Measurements from ENCODE around the gene SMAD3.

DNA sequence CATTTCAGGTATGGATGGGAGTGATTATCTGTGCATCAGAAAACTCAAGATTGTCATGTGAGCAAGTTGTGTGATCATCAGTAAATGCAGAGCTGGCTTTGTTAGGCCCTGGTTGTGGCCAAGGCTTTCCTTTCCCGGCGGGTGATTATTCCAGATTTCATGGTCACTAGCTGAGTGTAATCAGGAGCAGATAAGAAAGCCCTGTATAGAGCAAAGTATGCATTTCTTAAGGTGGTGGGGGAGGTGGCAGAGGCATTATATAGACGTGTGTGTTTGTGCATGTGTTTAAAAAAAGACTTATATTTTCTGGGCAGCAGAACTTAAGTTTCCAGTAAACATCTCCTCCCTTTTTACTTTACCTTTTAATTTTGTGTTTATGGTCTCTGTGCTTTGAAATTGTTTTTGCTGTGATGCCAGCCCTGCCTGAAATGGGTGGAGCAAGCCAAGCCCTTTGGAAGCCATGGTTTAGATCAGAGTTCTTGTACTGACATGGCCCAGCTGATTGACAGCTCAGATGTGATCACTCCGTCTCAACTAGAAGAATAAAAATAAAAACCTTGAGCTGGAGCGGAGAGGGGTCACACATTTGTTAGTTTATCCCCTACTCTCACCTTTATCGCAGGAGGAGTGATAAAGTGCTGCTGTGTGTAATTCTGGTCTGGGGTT lies 22.2 kb downstream of the SMAD3 start:
- TF ChIP-seq, protein P1, sequence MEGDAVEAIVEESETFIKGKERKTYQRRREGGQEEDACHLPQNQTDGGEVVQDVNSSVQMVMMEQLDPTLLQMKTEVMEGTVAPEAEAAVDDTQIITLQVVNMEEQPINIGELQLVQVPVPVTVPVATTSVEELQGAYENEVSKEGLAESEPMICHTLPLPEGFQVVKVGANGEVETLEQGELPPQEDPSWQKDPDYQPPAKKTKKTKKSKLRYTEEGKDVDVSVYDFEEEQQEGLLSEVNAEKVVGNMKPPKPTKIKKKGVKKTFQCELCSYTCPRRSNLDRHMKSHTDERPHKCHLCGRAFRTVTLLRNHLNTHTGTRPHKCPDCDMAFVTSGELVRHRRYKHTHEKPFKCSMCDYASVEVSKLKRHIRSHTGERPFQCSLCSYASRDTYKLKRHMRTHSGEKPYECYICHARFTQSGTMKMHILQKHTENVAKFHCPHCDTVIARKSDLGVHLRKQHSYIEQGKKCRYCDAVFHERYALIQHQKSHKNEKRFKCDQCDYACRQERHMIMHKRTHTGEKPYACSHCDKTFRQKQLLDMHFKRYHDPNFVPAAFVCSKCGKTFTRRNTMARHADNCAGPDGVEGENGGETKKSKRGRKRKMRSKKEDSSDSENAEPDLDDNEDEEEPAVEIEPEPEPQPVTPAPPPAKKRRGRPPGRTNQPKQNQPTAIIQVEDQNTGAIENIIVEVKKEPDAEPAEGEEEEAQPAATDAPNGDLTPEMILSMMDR (IDR thresholded peaks at IDR 0.05; ENCODE audit: control extremely low read depth in 1 of 3, insufficient read depth in 1 of 3, low read depth in 1 of 3, low read length in 3 of 3) = no peak
- TF ChIP-seq ZNF274 (IDR thresholded peaks at IDR 0.05; ENCODE audit: borderline replicate concordance, extremely low read depth, low read length) (no peak), POLR2A (IDR thresholded peaks at IDR 0.05; ENCODE audit: control extremely low read depth in 1 of 2, low read depth in 2 of 2, low read length in 2 of 2) (no peak), EP300 (IDR thresholded peaks at IDR 0.05; ENCODE audit: borderline replicate concordance in 1 of 2, low read depth in 2 of 2, low read length in 2 of 2) (no peak), SIRT6 (IDR thresholded peaks at IDR 0.05; ENCODE audit: low read length) (no peak), TBP (IDR thresholded peaks at IDR 0.05; ENCODE audit: low read depth, low read length) (no peak), CHD1 (IDR thresholded peaks at IDR 0.05; ENCODE audit: low read depth, low read length) (no peak)

Measured in H1 (cell line).